Measurements from ENCODE around the gene CFAP97D1.

Gene CFAP97D1

GRCh38 chr17:43809121-43809520 is 28.9 kb downstream of the CFAP97D1 start:
- Histone ChIP-seq H3K27me3 (no peaks in the 10 kb centered on the region), H3K4me1 (no peaks in the 10 kb centered on the region), H3K4me3 (ENCODE audit: low read depth, low read length) (no peak overlapping the region), H3K36me3 (no peaks in the 10 kb centered on the region), H3K9me3 (no peaks in the 10 kb centered on the region)
- no peak for TF ChIP-seq CTCF (IDR thresholded peaks at IDR 0.05; ENCODE audit: low read depth, low read length)
- DNase-seq = no peak

- Histone ChIP-seq H3K4me1 (no peaks in the 10 kb centered on the region), H3K36me3 (no peaks in the 10 kb centered on the region), H3K9me3 (no peaks in the 10 kb centered on the region), H3K4me3 (ENCODE audit: low read depth, low read length) (no peak overlapping the region), H3K27me3 (no peaks in the 10 kb centered on the region)
- DNase-seq = no peak
- TF ChIP-seq CTCF (IDR thresholded peaks at IDR 0.05; ENCODE audit: low read depth, low read length) = no peak
These were observed 30.0 kb downstream of the CFAP97D1 start for GRCh38 chr17:43810226-43810715.

GRCh38 chr17:43810823-43811222 is 30.6 kb downstream of the CFAP97D1 start:
- H3K4me3 ChIP-seq (ENCODE audit: low read depth, low read length) = no peak overlapping the region
- no peak for DNase-seq
- H3K36me3 ChIP-seq = no peaks in the 10 kb centered on the region
- no peak for TF ChIP-seq CTCF (IDR thresholded peaks at IDR 0.05; ENCODE audit: low read depth, low read length)
- no peaks in the 10 kb centered on the region for H3K27me3 ChIP-seq
- no peaks in the 10 kb centered on the region for H3K4me1 ChIP-seq
- no peaks in the 10 kb centered on the region for H3K9me3 ChIP-seq

- TF ChIP-seq CTCF (IDR thresholded peaks at IDR 0.05; ENCODE audit: low read depth, low read length) = no peak
- Histone ChIP-seq H3K36me3 (no peaks in the 10 kb centered on the region), H3K4me1 (no peaks in the 10 kb centered on the region), H3K27me3 (no peaks in the 10 kb centered on the region), H3K9me3 (no peaks in the 10 kb centered on the region), H3K4me3 (ENCODE audit: low read depth, low read length) (no peak overlapping the region)
- DNase-seq = no peak
These were observed 32.4 kb downstream of the CFAP97D1 start for GRCh38 chr17:43812396-43813265.

GRCh38 chr17:43813386-43813785 is 33.2 kb downstream of the CFAP97D1 start:
- no peaks in the 10 kb centered on the region for H3K9me3 ChIP-seq
- no peak for TF ChIP-seq CTCF (IDR thresholded peaks at IDR 0.05; ENCODE audit: low read depth, low read length)
- no peaks in the 10 kb centered on the region for H3K27me3 ChIP-seq
- no peaks in the 10 kb centered on the region for H3K4me1 ChIP-seq
- DNase-seq = no peak
- H3K4me3 ChIP-seq (ENCODE audit: low read depth, low read length) = no peak overlapping the region
- H3K36me3 ChIP-seq = no peaks in the 10 kb centered on the region

GRCh38 chr17:43814026-43814425 is 33.8 kb downstream of the CFAP97D1 start:
- Histone ChIP-seq H3K4me3 (ENCODE audit: low read depth, low read length) (no peak overlapping the region), H3K9me3 (no peaks in the 10 kb centered on the region), H3K4me1 (no peaks in the 10 kb centered on the region), H3K36me3 (no peaks in the 10 kb centered on the region), H3K27me3 (no peaks in the 10 kb centered on the region)
- no peak for TF ChIP-seq CTCF (IDR thresholded peaks at IDR 0.05; ENCODE audit: low read depth, low read length)
- DNase-seq = no peak
